HEK293 (cell line): ENCODE results near the gene CAV1.

Experiments used
- CTCF ChIP-seq: fragments of 450-650 bp; formaldehyde crosslinking; IDR thresholded peaks from 2 replicates; pipeline ENCODE4 v1.5.1; 2016; ENCODE audit warnings: missing biosample characterization, missing genetic modification characterization
- MYNN ChIP-seq: fragments of 450-650 bp; formaldehyde crosslinking; IDR thresholded peaks from 2 replicates; pipeline ENCODE4 v1.5.1; 2016; ENCODE audit warnings: missing biosample characterization, missing genetic modification characterization, borderline replicate concordance
- PBX3 ChIP-seq: sonication (generic); formaldehyde crosslinking; IDR thresholded peaks from 2 replicates; pipeline ENCODE4 v1.8.1; 2022; ENCODE audit warnings: mild to moderate bottlenecking, moderate library complexity, missing genetic modification reagents
- PRDM2 ChIP-seq: fragments of 450-650 bp; formaldehyde crosslinking; IDR thresholded peaks from 2 replicates; pipeline ENCODE4 v1.5.1; 2016; ENCODE audit warnings: missing biosample characterization, missing genetic modification characterization, borderline replicate concordance
- TSHZ1 ChIP-seq: fragments of 450-650 bp; formaldehyde crosslinking; IDR thresholded peaks from 2 replicates; pipeline ENCODE4 v1.5.1; 2016; ENCODE audit warnings: missing biosample characterization, missing genetic modification characterization, borderline replicate concordance
- ZBTB7A ChIP-seq: fragments of 450-650 bp; formaldehyde crosslinking; IDR thresholded peaks from 2 replicates; pipeline ENCODE4 v1.5.1; 2016; ENCODE audit warnings: low read depth, missing biosample characterization, missing genetic modification characterization
- ZFP3 ChIP-seq: fragments of 450-650 bp; formaldehyde crosslinking; IDR thresholded peaks from 2 replicates; pipeline ENCODE4 v1.5.1; 2016; ENCODE audit warnings: low read depth, missing biosample characterization, missing genetic modification characterization
- ZNF133 ChIP-seq: fragments of 450-650 bp; formaldehyde crosslinking; IDR thresholded peaks from 2 replicates; pipeline ENCODE4 v1.5.1; 2016; ENCODE audit warnings: missing biosample characterization, missing genetic modification characterization
- ZNF138 ChIP-seq: fragments of 450-650 bp; formaldehyde crosslinking; IDR thresholded peaks from 2 replicates; pipeline ENCODE4 v1.5.1; 2016; ENCODE audit warnings: missing biosample characterization, missing genetic modification characterization, borderline replicate concordance
- ZNF155 ChIP-seq: fragments of 450-650 bp; formaldehyde crosslinking; IDR thresholded peaks from 2 replicates; pipeline ENCODE4 v1.5.1; 2016; ENCODE audit warnings: missing biosample characterization, missing genetic modification characterization
- ZNF274 ChIP-seq, 2 experiments: fragments of 200-500 bp in 1 of 2; fragments of 450-650 bp in 1 of 2; sonication (Bioruptor generic) in 1 of 2; formaldehyde crosslinking in 1 of 2; IDR thresholded peaks; 2 replicates each; pipeline versions ENCODE4 v1.5.1 to v1.6.1; 2014 to 2016; ENCODE audit warnings: borderline replicate concordance in 1 of 2, inconsistent platforms in 1 of 2, low read length in 1 of 2, missing biosample characterization in 1 of 2, missing genetic modification characterization in 1 of 2
- ZNF747 ChIP-seq: fragments of 450-650 bp; formaldehyde crosslinking; IDR thresholded peaks from 2 replicates; pipeline ENCODE4 v1.5.1; 2016; ENCODE audit warnings: missing biosample characterization, missing genetic modification characterization
- TF ChIP-seq, protein P1 (sequence below): fragments of 450-650 bp; formaldehyde crosslinking; IDR thresholded peaks from 2 replicates; pipeline ENCODE4 v1.5.1; 2016; ENCODE audit warnings: missing biosample characterization, missing genetic modification characterization, borderline replicate concordance

DNA sequence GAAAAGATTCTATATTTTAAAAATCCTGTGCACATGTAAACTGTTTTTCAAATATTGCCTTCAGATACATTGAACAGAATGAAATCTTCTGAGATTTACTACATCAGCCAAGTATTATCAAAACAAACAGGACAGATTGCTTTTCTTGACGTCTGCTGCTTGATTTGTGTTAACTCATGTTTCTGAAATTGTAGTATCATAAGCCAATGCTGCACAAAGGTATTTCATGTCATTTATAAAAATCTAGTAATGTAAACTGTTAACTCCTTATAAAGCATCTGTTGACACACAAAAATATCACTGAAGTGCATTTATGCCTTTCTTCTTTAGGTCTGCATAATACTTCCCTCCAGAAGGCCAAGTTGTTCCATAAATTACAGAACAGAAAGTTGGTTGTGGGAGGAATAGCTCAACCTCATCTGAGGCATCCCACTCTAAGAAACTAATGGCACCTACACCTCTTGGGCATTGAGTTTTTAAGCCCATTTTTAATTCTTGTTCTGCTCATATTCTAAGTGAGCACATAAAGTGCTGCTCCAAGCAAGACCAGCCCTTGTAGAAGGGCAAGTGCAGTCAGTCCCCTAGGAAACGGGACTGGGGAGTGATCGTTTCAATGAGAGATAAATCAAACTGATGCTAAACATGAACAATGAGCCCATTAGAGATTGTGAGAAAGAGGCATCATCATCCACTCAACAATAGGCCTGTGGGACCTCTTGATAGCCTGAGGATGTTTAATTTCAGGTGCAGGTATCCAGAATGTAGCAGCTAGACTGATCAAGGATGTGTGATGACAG, 28.5 kb downstream of the CAV1 start:
- TF ChIP-seq PRDM2 (tag by site-specific recombination) (no peak), CTCF (tag by site-specific recombination) (no peak), ZNF274 (IDR thresholded peaks at IDR 0.05; ENCODE audit: low read length) (no peak), ZNF274 (tag by site-specific recombination; IDR thresholded peaks at IDR 0.05; ENCODE audit: borderline replicate concordance) (no peak), ZFP3 (tag by site-specific recombination) (no peak), MYNN (tag by site-specific recombination) (no peak), ZBTB7A (tag by site-specific recombination) (no peak), ZNF155 (no peak), ZNF747 (tag by site-specific recombination) (no peak), TSHZ1 (no peak), PBX3 (CRISPR knock-in tag) (no peak), ZNF133 (tag by site-specific recombination) (no peak), ZNF138 (no peak)
- TF ChIP-seq, protein P1, sequence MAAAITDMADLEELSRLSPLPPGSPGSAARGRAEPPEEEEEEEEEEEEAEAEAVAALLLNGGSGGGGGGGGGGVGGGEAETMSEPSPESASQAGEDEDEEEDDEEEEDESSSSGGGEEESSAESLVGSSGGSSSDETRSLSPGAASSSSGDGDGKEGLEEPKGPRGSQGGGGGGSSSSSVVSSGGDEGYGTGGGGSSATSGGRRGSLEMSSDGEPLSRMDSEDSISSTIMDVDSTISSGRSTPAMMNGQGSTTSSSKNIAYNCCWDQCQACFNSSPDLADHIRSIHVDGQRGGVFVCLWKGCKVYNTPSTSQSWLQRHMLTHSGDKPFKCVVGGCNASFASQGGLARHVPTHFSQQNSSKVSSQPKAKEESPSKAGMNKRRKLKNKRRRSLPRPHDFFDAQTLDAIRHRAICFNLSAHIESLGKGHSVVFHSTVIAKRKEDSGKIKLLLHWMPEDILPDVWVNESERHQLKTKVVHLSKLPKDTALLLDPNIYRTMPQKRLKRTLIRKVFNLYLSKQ (tag by site-specific recombination) = no peak
